HG02678 (cell line): ENCODE measurements around the gene ZMAT2.
A peak's percentile ranks its signal among the peaks of the same experiment; 100 is the strongest.
"Not testable (repeated sequence)": the region's sequence is repeated elsewhere in the genome, so short reads cannot be mapped to it uniquely, and the experiment has no call there.

Source experiments
- ATAC-seq: cut with Tn5 transposase; IDR thresholded peaks from one replicate; pipeline ENCODE4 v1.9.1; 2021; ENCODE audit warnings: mild to moderate bottlenecking, moderate library complexity; ENCODE audit not compliant: unreplicated experiment

Gene ZMAT2

DNA sequence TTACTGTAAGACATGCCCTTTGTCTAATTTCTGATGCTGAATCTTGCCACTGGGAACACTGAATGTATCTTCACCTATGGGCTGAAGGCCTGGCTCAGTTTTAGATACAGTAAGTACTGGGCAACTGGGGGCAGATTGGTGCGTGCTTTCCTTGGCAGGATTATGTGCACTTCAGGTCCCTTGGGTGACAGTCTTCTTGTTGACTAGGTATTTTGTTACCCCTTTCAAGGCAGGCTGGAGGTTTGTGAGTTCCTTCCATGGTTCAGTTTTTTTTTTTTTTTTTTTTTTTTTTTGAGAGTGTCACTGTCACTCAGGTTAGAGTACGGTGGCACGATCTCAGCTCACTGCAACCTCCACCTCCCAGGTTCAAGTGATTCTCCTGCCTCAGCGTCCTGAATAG, 7.6 kb downstream of the ZMAT2 start:
- ATAC-seq, result no peak

DNA sequence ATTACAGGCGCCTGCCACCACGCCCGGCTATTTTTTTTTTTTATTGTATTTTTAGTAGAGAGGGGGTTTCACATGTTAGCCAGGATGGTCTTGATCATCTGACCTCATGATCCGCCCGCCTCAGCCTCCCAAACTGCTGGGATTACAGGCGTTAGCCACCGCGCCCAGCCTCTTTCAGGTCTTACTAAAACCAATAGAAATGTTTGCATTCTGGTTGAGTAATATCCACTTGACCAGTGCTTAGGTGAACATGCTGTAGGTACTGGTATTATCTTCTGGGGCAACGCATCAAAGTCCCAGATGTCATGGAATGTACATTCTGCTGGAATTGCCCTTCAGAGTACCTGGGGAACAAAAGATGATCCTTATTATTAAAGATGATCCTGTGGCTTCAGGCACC, 8.5 kb downstream of the ZMAT2 start:
- not testable (repeated sequence) for ATAC-seq

DNA sequence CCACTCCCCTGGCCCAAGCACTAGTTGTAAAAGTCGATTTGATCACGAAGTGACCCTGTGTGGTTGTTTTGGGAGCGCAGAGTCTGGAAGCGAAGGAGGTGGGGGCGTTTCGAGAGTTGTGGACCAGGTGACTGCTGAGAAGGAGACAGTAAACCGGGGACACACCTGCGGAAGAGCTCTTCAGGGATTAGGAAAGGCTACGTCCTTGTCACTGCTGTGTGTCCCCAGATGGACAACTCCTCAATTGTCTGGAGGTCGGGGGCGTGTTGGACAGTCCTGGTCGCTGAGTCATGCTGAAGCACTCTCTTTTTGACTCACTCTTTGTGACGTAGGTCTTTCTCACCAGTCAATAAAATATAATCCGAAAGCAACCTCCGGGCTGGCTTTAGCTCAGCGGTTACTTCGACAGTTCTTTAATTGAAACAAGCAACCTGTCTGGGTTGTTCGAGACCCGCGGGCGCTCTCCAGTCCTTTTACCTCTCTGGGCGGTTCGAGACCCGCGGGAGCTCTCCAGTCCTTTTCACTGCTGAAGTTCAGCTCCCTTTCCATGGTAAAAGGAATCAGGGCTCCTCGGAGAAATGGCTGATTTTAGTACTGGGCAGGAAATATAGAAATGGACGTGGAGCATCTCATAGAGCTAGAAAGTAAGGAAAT, 10.8 kb downstream of the ZMAT2 start:
- ATAC-seq, result peak; percentile 84

DNA sequence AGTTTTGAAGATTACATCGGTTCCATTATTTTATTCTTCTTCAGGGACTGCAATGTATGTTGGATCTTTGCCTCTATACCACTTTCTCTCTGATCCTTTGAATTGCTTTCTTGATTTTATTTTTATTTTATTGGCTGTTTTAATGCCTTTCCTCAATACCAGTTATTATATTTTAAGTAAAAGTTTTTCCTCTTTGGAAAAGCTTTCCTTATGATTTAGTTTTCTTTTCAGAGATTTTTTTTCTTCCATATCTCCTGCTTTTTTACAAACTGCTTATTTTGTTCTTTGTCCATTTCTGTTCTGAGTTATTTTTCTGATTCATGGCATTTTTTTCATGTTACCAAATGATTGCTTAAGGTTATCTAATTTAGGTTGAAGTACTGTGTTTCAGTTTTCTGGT, 11.5 kb downstream of the ZMAT2 start:
- no peak for ATAC-seq

DNA sequence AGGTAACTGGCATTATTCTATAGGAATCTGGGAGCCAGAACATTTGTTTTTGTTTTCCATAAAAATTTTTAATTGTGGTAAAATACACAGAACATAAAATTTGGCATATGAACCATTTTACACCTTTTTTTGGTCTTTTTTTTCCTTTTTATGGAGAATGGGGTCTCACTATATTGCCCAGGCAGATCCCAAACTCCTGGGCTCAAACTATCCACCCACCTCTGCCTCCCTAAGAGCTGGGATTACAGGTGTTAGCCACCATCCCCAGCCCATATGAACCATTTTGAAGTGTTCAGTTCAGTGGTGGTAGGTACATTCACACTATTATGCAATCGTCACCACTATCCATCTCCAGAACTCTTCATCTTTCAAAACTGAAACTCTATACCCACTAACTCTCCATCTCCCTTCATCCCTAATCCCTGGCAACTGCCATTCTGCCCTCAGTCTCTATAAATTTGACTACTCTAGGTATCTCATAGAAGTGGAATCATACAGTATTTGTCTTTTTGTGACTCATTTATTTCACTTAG, 13.4 kb downstream of the ZMAT2 start:
- no peak for ATAC-seq

DNA sequence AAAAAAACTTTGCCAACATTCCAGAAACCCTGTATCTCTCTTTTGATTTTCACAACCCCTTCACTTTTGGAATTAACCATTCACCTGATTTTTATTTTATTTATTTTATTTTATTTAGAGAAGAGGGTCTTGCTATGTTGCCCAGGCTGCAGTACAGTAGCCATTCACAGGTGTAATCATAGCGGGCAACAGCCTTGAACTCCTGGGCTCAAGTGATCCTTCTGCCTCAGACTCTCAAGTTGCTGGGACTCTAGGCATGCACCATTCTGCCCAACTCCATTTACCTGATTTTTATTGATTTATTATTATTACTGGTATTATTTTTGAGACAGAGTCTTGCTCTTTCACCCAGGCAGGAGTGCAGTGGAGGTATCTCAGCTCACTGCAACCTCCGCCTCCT, 16.0 kb downstream of the ZMAT2 start:
- not testable (repeated sequence) for ATAC-seq

DNA sequence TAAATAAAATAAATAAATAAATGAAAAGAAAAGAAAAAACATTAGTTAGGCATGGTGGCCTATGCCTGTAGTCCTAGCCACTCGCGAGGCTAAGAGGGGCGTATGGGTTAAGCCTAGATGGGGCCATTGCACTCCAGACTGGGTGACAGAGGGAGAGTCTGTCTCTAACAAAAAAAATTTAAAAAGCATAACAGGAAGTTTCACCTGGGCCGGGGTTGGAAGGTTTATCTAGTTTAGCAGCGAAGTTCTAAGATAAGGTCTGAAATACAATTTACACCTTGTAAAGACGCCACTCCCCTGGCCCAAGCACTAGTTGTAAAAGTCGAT, 18.0 kb downstream of the ZMAT2 start:
- no peak for ATAC-seq

DNA sequence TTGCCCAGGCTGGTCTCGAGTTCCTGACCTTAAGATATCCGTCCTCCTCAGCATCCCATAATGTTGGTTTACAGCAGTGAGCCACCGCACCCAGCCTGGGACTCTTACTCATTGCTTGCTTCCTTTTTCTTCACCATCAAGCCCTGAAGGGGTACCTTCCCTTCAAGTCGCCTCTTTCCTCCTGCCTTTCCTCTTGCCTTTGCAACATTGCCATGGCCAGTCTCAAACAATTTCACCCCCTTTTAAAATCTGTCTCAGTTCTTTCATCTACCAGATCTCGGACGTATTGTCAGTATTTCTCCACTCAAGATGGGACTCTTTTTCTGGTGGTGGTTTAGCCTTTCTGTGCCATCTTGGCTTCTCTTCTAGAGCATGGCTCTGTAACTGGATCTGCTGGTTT, 20.5 kb downstream of the ZMAT2 start:
- not testable (repeated sequence) for ATAC-seq

DNA sequence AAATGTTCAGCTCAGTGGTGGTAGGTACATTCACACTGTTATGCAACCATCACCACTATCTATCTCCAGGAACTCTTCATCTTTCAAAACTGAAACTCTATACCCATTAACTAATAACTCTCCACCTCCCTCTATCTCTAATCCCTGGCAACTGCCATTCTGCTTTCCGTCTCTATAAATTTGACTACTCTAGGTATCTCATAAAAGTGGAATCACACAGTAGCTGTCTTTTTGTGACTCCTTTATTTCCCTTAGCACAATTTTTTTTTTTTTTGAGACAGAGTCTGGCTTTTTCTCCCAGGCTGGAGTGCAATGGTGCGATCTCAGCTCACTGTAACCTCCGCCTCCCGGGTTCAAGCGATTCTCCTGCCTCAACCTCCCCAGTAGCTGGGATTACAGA, 21.1 kb downstream of the ZMAT2 start:
- ATAC-seq, result not testable (repeated sequence)

DNA sequence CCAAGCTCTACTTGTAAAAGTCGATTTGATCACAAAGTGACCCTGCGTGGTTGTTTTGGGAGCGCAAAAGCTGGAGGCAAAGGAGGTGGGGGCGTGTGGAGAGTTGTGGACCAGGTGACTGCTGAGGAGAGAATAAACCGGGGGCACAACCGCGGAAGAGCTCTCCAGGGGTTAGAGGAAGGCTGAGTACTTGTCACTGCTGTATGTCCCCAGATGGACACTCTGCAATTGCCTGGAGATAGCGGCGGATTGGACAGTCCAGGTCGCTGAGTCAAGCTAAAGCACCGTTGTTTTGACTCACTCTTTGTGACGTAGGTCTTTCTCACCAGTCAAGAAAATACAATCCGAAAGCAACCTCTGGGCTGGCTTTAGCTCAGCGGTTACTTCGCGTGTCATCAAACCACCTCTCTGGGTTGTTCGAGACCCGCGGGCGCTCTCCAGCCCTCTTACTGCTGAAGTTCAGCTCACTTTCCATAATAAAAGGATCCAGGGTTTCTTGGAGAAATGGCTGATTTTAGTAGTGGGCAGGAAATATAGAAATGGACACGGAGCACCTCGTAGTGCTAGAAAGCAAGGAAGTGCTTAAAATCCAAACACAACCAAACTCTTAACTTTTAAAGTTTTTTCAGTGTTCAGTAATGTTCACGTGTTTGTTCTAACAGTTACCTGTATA, 25.7 kb downstream of the ZMAT2 start:
- ATAC-seq, result peak; percentile 93

DNA sequence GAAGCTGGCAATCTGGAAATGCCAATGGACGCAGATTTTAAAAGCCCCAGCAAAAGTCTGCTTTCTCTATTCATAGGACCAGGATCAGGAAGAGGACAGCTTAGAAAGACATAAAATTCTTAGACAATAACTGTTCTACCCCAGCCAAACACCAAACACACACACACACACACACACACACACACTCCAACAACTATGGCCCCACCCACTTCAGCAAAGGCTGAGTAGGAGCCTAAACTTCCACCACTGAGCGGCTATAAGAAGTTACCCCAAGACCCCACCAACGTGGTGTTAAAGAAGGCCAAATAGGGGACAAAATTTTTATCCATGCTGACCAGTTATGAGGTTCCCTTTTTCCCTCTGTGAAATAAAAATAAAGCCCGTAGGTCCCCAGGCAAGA, 32.9 kb downstream of the ZMAT2 start:
- ATAC-seq, result no peak

DNA sequence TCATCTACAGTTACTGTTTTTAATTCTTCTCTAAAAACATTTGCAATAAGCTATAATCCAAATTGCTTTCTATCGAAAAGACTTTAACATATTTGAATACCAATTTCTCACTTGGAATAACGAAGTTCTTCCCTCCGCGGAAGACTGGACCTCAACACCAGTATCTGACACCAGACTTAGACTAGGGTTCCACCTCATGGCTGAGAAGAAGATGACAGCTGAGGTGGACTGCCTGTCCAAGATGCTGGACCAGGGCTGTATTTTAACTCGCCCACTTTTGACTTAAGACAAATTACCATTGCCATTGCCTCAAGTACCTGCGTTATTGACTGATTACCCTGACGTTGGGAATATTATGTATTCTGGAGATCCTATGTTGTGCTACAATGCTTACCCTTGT, 34.1 kb downstream of the ZMAT2 start:
- no peak for ATAC-seq

DNA sequence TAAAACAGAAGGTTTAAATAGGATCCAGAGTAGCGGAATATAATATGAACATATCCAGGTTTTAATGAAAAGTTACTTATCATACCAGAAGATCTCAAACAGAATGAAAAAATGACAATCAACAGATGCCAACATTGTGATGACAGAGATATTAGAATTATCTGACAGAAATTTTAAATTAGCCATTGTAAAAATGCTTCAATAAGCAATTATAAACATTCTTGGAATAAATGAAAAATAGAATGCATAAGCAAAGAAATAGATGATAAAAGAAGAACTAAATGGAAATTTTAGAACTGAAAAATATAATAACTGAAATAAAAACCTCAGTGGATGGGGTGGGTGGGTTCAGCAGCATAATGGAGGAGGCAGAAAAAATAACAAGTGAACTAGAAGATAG, 37.2 kb downstream of the ZMAT2 start:
- no peak for ATAC-seq

DNA sequence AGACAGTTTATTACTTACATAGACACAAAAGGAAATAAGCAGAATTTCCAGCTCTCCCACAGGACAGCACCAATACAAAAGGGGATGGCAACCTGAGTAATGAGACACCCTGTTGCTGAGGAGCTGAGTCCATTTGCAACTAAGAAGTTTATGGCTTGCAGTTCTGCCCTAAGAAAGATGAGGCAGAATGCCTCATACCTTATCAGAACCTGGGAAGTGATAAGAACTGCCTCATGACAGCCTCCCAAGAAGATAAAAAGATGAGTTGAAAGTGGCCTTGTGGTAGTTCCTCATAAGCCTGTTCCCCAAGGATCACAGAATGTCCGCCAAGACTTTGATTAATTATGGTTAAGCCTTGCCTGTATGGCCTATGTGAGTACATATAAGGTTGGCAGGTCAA, 41.7 kb downstream of the ZMAT2 start:
- no peak for ATAC-seq

DNA sequence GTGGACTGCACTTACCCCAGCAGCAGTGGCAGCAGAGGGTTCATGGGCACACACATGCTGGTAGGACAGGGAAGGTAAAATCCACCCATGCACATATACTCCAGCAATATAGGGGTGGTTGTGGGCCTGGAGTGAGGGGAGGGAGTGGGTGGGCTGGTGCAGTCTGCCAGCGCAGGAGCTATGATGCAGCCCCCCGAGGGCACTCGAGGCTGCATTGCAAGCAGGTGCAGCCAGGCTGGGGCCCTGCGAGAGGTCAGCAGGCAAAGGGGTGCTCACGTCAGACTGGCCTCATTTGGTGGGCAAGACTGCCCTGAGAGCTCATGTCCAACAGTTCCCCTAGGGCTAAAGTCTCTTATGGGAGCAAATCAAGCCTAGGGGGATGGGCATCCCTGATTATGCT, 53.3 kb downstream of the ZMAT2 start:
- no peak for ATAC-seq
